ENCODE data around the gene ACACA. TPM values are rescaled to one million over a fixed set of nuclear protein-coding genes. Genes with fewer than 3 reads are reported as not detected.

ACACA gene
- total and polyA plus RNA-seq, 2 donors (not counting 1 experiment from before 2014, with no cell fraction given): 45.2 to 123 TPM

- TF ChIP-seq CTCF (conservative IDR thresholded peaks at IDR 0.05 in 1 of 2, IDR thresholded peaks at IDR 0.05 in 1 of 2; ENCODE audit: low read depth in 1 of 2, low read length in 2 of 2): no peak
- TF ChIP-seq EZH2 (IDR thresholded peaks at IDR 0.05; ENCODE audit: low read length, missing control alignments): no peak
- H2AFZ ChIP-seq (ENCODE audit: low read length): no peak overlapping the region
- H3K4me3 ChIP-seq (replicated peaks in 1 of 4; ENCODE audit: control extremely low read depth in 1 of 4, insufficient read depth in 1 of 4, low read depth in 3 of 4, low read length in 4 of 4): no peak overlapping the region
- no peak overlapping the region for H3K27ac ChIP-seq (ENCODE audit: insufficient read depth, low read length)
- DNase-seq (ENCODE audit: low read depth in 2 of 2): peak in 1 of 2 donors; percentile 68
- no peaks in the 10 kb centered on the region for H3K79me2 ChIP-seq (ENCODE audit: control insufficient read depth, insufficient read depth, low read length)
- H3K4me1 ChIP-seq (ENCODE audit: control insufficient read depth, extremely low read depth, insufficient read depth, low read length): no peaks in the 10 kb centered on the region
- no peaks in the 10 kb centered on the region for H3K36me3 ChIP-seq (ENCODE audit: control insufficient read depth, insufficient read depth, low read length)
- H3K9me3 ChIP-seq (ENCODE audit: control insufficient read depth, insufficient read depth, low read depth, low read length): no peaks in the 10 kb centered on the region
- H3K9ac ChIP-seq (ENCODE audit: insufficient read depth, low read length): no peak overlapping the region
- H3K27me3 ChIP-seq (ENCODE audit: control insufficient read depth, insufficient read depth, low read length): no peaks in the 10 kb centered on the region
- H3K4me2 ChIP-seq (ENCODE audit: extremely low read depth, insufficient read depth, low read length): no peak overlapping the region
- no peaks in the 10 kb centered on the region for H4K20me1 ChIP-seq (ENCODE audit: control insufficient read depth, extremely low read depth, insufficient read depth, low read length)
These were observed 114.1 kb downstream of the ACACA start for GRCh38 chr17:37292429-37293139.

- DNase-seq (ENCODE audit: low read depth in 2 of 2): no peak
- Histone ChIP-seq H3K4me2 (ENCODE audit: extremely low read depth, insufficient read depth, low read length) (no peak overlapping the region), H3K27ac (ENCODE audit: insufficient read depth, low read length) (no peak overlapping the region), H3K9me3 (ENCODE audit: control insufficient read depth, insufficient read depth, low read depth, low read length) (no peaks in the 10 kb centered on the region), H3K4me3 (replicated peaks in 1 of 4; ENCODE audit: control extremely low read depth in 1 of 4, insufficient read depth in 1 of 4, low read depth in 3 of 4, low read length in 4 of 4) (no peak overlapping the region), H2AFZ (ENCODE audit: low read length) (no peak overlapping the region), H3K79me2 (ENCODE audit: control insufficient read depth, insufficient read depth, low read length) (no peaks in the 10 kb centered on the region), H3K4me1 (ENCODE audit: control insufficient read depth, extremely low read depth, insufficient read depth, low read length) (no peaks in the 10 kb centered on the region), H3K36me3 (ENCODE audit: control insufficient read depth, insufficient read depth, low read length) (no peaks in the 10 kb centered on the region), H3K27me3 (ENCODE audit: control insufficient read depth, insufficient read depth, low read length) (no peaks in the 10 kb centered on the region), H4K20me1 (ENCODE audit: control insufficient read depth, extremely low read depth, insufficient read depth, low read length) (no peaks in the 10 kb centered on the region), H3K9ac (ENCODE audit: insufficient read depth, low read length) (no peak overlapping the region)
- no peak for TF ChIP-seq CTCF (conservative IDR thresholded peaks at IDR 0.05 in 1 of 2, IDR thresholded peaks at IDR 0.05 in 1 of 2; ENCODE audit: low read depth in 1 of 2, low read length in 2 of 2)
These were observed 115.3 kb downstream of the ACACA start for GRCh38 chr17:37291351-37291750.

- H3K9ac ChIP-seq (ENCODE audit: insufficient read depth, low read length): no peak overlapping the region
- H3K27ac ChIP-seq (ENCODE audit: insufficient read depth, low read length): no peak overlapping the region
- peaks cover 3% of the 10 kb centered on the region for H3K36me3 ChIP-seq (ENCODE audit: control insufficient read depth, insufficient read depth, low read length)
- TF ChIP-seq CTCF (conservative IDR thresholded peaks at IDR 0.05 in 1 of 2, IDR thresholded peaks at IDR 0.05 in 1 of 2; ENCODE audit: low read depth in 1 of 2, low read length in 2 of 2) (no peak), EZH2 (IDR thresholded peaks at IDR 0.05; ENCODE audit: low read length, missing control alignments) (no peak)
- H3K4me3 ChIP-seq (replicated peaks in 1 of 4; ENCODE audit: control extremely low read depth in 1 of 4, insufficient read depth in 1 of 4, low read depth in 3 of 4, low read length in 4 of 4): no peak overlapping the region
- no peaks in the 10 kb centered on the region for H3K4me1 ChIP-seq (ENCODE audit: control insufficient read depth, extremely low read depth, insufficient read depth, low read length)
- H3K9me3 ChIP-seq (ENCODE audit: control insufficient read depth, insufficient read depth, low read depth, low read length): no peaks in the 10 kb centered on the region
- no peak overlapping the region for H3K4me2 ChIP-seq (ENCODE audit: extremely low read depth, insufficient read depth, low read length)
- H4K20me1 ChIP-seq (ENCODE audit: control insufficient read depth, extremely low read depth, insufficient read depth, low read length): no peaks in the 10 kb centered on the region
- no peaks in the 10 kb centered on the region for H3K79me2 ChIP-seq (ENCODE audit: control insufficient read depth, insufficient read depth, low read length)
- H2AFZ ChIP-seq (ENCODE audit: low read length): no peak overlapping the region
- no peaks in the 10 kb centered on the region for H3K27me3 ChIP-seq (ENCODE audit: control insufficient read depth, insufficient read depth, low read length)
- DNase-seq (ENCODE audit: low read depth in 2 of 2): no peak
These were observed 120.2 kb downstream of the ACACA start for GRCh38 chr17:37286430-37286829.

All from fibroblast of lung (primary cell).